Mesothelial cell of epicardium (in vitro differentiated cells): Measurements from ENCODE around the gene PPP1R14C. TPM values are rescaled to one million over a fixed set of nuclear protein-coding genes. Genes with fewer than 3 reads are reported as not detected.

Source experiments
- DNase-seq, 2 experiments: peaks; one replicate each; pipeline ENCODE4 v3.0.0; 2021; ENCODE audit warnings: low spot score in 2 of 2; ENCODE audit not compliant: unreplicated experiment in 2 of 2
- H3K27ac Mint-ChIP-seq: 2 replicates; pipeline ENCODE4 v1.8.0; 2021; ENCODE audit warnings: mixed read lengths
- H3K27me3 Mint-ChIP-seq: 2 replicates; pipeline ENCODE4 v1.8.0; 2021; ENCODE audit warnings: low read depth, mixed read lengths
- H3K36me3 Mint-ChIP-seq: 2 replicates; pipeline ENCODE4 v1.8.0; 2021; ENCODE audit warnings: mixed read lengths
- H3K4me1 Mint-ChIP-seq: 2 replicates; pipeline ENCODE4 v1.8.0; 2021; ENCODE audit warnings: mixed read lengths
- H3K4me3 Mint-ChIP-seq: 2 replicates; pipeline ENCODE4 v1.8.0; 2021; ENCODE audit warnings: mild to moderate bottlenecking, moderate library complexity, mixed read lengths
- H3K9me3 Mint-ChIP-seq: 2 replicates; pipeline ENCODE4 v1.8.0; 2021; ENCODE audit warnings: mixed read lengths
- total RNA-seq: library from RNA; stranded (reverse); gene quantifications from 3 replicates; pipeline ENCODE4 v1.2.1, GENCODE V29; 2021
- TF ChIP-seq, protein P1 (sequence below): fragments of 200-600 bp; sonication (generic); IDR thresholded peaks from one replicate; pipeline ENCODE4 v1.5.0; 2021; ENCODE audit warnings: antibody characterized with exemption; ENCODE audit not compliant: unreplicated experiment

The PPP1R14C gene
- total RNA-seq, 1 donor from 2014 or later, result 0.27 TPM

DNA sequence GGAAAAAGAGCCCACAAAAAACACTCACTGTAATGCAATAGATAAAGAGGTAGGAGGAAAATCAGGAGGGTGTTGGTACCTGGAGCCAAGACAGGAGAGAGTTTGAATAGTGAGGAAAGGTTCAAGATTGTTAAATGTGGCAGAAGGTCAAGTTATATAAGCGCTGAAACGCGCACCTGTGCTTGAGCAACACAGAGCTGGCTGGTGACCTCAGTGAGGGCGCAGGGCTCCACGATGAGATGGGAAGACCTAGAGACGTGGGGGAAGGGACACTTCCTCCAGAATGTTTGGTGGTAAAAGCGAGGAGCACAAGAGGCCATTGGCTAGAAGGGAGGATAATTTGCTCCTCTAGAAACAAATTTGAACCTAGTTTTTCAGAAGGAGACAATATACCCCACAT lies 4.2 kb upstream of the PPP1R14C start:
- no peak for DNase-seq
- TF ChIP-seq, protein P1, sequence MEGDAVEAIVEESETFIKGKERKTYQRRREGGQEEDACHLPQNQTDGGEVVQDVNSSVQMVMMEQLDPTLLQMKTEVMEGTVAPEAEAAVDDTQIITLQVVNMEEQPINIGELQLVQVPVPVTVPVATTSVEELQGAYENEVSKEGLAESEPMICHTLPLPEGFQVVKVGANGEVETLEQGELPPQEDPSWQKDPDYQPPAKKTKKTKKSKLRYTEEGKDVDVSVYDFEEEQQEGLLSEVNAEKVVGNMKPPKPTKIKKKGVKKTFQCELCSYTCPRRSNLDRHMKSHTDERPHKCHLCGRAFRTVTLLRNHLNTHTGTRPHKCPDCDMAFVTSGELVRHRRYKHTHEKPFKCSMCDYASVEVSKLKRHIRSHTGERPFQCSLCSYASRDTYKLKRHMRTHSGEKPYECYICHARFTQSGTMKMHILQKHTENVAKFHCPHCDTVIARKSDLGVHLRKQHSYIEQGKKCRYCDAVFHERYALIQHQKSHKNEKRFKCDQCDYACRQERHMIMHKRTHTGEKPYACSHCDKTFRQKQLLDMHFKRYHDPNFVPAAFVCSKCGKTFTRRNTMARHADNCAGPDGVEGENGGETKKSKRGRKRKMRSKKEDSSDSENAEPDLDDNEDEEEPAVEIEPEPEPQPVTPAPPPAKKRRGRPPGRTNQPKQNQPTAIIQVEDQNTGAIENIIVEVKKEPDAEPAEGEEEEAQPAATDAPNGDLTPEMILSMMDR, result no peak
- Mint-ChIP-seq H3K9me3 (peaks cover 6% of the 10 kb centered on the region), H3K27ac (no peak overlapping the region), H3K36me3 (no peaks in the 10 kb centered on the region), H3K4me3 (no peak overlapping the region), H3K27me3 (peaks cover 85% of the 10 kb centered on the region), H3K4me1 (peaks cover 4% of the 10 kb centered on the region)

DNA sequence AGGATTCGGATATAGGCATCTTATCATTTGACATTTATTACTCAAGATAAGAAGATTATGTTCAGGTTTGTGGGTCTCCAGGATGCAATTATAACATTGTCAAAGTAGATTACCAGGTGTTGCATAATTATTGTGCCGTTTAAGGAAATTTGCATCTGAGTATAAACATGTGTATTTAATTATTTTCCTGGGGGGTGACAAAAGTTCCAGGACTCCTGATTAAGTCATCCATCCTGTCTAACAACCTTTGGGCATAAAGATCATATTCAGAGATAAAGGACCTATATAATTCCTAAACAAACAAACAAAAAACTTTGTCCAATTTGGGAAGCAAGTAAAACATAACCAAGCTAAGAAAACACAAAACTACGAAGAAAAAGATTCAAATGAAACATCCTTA lies 3.3 kb upstream of the PPP1R14C start:
- no peak for DNase-seq
- H3K27ac Mint-ChIP-seq, result no peak overlapping the region
- no peak overlapping the region for H3K4me3 Mint-ChIP-seq
- peaks cover 6% of the 10 kb centered on the region for H3K9me3 Mint-ChIP-seq
- TF ChIP-seq, protein P1, result no peak
- peaks cover 10% of the 10 kb centered on the region for H3K4me1 Mint-ChIP-seq
- peaks cover 88% of the 10 kb centered on the region for H3K27me3 Mint-ChIP-seq
- H3K36me3 Mint-ChIP-seq, result no peaks in the 10 kb centered on the region

DNA sequence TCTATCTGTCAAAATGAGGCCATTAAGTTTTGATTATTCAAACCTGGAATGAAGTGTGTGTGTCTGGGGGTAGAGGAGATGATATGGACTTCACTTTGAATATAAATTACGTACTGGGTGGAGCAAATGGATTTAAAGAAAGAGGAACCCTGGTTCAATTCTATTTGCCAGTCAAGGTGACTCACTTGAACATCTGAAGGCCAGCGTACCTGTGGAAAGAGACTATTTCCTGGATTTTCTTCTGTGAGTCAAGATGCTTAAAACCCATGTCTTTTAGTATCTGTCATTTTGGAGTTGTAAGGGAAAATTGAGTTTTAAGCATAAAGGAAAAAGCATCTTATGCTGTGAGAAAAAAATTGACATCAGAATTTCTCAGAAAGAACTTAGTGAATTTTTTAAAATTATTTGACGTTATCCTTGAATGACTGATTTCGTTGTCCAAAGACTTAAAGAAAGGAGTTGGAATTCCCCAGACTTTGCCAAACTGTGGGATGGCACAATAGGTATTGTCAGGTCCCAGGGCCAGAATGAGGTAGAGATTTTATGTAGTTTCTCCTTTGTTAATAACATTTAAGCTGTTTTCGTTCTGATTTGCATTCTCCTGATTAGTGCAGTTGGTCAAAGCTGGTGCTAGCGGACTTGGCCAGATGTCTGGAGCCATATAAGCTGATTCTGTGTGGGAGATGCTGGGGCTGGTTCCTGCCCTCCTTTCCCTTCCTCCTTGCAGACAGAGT lies 2.4 kb upstream of the PPP1R14C start:
- H3K4me1 Mint-ChIP-seq, result peaks cover 10% of the 10 kb centered on the region
- H3K27ac Mint-ChIP-seq, result no peak overlapping the region
- H3K4me3 Mint-ChIP-seq, result no peak overlapping the region
- TF ChIP-seq, protein P1, result no peak
- H3K27me3 Mint-ChIP-seq, result peaks cover 90% of the 10 kb centered on the region
- DNase-seq, result no peak
- H3K36me3 Mint-ChIP-seq, result no peaks in the 10 kb centered on the region
- H3K9me3 Mint-ChIP-seq, result peaks cover 6% of the 10 kb centered on the region

DNA sequence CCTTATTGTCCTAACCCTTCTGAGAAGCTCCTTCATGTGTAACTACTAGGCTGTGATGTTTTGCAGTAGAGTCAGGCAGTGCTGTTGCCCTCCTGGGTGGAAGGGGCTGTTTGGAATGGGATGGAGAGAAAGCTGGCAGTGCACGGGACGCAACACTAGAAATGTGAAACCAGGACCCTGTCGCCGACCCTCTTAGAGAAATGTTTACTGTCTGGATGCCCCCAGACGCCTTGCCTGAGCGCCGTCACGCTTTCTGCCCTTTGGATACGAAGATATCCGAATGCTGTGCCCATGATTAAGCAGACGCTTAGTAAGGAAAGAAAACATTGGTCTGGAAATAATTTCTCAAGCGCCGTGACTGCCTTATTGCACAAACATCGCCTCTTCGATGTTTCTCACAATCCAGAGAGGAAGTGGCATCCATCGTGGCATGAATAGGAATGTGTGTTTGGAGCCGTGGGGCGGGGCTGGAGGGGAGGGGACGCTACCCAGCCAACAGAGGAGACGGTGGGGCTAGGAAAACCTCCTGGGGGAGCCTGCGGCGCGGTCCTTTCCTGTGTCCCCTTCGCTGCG lies 661 bp upstream of the PPP1R14C start:
- Mint-ChIP-seq H3K4me1 (peaks cover 10% of the 10 kb centered on the region), H3K27me3 (peaks cover 91% of the 10 kb centered on the region), H3K27ac (no peak overlapping the region), H3K4me3 (peak overlapping the region; percentile 59), H3K36me3 (no peaks in the 10 kb centered on the region), H3K9me3 (no peaks in the 10 kb centered on the region)
- DNase-seq, result no peak
- TF ChIP-seq, protein P1, result no peak

DNA sequence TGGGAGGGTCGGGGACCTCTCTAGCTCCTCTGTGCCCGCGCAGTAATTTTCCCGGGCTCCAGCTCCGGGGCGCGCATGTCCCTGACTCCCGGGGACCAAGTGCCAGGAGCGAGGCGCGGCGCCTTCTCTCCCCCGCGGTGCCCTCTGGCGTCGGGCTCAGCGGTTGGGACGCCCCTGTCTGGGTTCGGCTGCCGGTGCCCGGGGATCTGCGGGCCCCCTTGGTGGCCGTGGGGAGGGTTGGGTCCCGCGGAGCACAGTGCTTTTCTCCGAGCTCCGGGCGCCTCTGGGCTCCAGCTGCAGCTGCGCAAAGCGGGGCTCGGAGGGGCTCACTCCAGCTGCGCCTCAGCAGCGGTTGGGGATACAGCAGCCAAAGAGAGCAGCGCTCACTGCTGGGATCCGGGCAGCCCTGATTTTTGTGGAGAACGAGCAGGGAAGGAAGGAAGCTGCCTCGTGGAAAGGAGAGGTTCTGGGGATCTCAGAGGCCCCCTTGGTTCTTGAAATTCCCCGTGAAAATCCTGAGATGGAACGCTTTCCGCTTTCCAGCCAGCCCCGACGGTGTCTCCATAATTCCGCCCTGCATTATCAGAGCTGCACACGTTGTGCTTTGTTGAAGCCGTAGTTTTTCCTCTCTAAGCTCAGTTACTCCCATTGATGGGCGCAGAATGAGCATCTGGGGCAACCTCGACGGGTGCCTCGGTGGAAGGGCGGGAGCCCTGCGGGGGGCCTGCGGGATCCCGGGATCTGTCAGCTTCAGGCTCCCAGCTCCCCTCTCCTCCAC lies 861 bp downstream of the PPP1R14C start:
- DNase-seq, result no peak
- no peaks in the 10 kb centered on the region for H3K36me3 Mint-ChIP-seq
- no peaks in the 10 kb centered on the region for H3K9me3 Mint-ChIP-seq
- peaks cover 93% of the 10 kb centered on the region for H3K27me3 Mint-ChIP-seq
- peak overlapping the region; percentile 62 for H3K4me3 Mint-ChIP-seq
- TF ChIP-seq, protein P1, result no peak
- no peak overlapping the region for H3K27ac Mint-ChIP-seq
- peaks cover 10% of the 10 kb centered on the region for H3K4me1 Mint-ChIP-seq
